Hematopoietic multipotent progenitor cell treated with erythropoietin and hydrocortisone succinate and interleukin-3 and kit ligand, for 15 days (in vitro differentiated cells): ENCODE data around the gene HAVCR2.

Experiments
- DNase-seq: peaks from one replicate; pipeline ENCODE4 v3.0.0-alpha.2; 2015; ENCODE audit warnings: low spot score

The HAVCR2 gene

DNA sequence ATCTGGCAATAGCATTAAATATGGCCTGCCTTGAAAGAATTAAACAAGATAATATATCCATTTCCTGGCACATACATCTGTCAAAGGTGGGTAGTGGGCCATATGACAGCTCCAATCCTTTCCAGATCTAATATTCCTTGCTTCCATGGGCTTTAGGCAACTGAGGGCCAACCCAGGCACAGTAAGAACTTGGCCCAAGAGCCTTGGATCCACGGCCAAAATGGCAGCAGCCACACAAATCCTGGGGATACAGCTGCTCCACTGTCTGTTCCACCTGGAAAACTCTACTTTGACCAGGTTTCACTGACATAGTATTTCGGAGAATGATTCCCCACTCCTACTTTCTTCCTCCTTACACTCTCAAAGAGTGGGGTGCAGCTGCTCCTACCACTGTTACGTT, 63.2 kb downstream of the HAVCR2 start:
- no peak for DNase-seq

DNA sequence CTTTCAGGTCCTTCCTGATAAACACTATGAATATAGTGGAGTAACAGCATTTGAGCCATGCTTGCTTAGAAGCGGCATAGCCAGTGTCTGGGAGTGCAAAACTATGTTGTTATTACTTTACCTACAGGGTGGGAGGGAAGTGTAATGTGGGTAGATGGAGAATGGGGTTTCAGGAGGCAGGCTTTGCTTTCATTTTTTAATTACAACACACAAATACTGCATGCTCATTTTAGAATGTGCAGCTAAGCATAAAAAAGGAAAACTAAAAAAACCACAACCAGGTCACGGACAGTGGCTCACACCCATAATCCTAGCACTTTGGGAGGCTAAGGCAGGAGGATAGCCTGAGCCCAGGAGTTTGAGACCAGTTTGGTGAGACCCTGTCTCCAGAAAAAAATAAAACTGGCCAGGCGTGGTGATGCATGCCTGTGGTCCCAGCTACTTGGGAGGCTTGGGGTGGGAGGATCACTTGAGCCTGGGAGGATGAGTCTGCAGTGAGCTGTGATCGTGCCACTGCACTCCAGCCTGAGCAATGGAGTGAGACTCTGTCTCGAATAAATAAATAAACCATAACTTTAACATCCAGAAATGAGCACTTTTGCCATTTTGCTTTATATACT, 70.2 kb downstream of the HAVCR2 start:
- DNase-seq = no peak
